ENCODE data around the gene DHCR24.
"Not testable (repeated sequence)": the region's sequence is repeated elsewhere in the genome, so short reads cannot be mapped to it uniquely, and the experiment has no call there.

Gene DHCR24, protein sequence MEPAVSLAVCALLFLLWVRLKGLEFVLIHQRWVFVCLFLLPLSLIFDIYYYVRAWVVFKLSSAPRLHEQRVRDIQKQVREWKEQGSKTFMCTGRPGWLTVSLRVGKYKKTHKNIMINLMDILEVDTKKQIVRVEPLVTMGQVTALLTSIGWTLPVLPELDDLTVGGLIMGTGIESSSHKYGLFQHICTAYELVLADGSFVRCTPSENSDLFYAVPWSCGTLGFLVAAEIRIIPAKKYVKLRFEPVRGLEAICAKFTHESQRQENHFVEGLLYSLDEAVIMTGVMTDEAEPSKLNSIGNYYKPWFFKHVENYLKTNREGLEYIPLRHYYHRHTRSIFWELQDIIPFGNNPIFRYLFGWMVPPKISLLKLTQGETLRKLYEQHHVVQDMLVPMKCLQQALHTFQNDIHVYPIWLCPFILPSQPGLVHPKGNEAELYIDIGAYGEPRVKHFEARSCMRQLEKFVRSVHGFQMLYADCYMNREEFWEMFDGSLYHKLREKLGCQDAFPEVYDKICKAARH

DNA sequence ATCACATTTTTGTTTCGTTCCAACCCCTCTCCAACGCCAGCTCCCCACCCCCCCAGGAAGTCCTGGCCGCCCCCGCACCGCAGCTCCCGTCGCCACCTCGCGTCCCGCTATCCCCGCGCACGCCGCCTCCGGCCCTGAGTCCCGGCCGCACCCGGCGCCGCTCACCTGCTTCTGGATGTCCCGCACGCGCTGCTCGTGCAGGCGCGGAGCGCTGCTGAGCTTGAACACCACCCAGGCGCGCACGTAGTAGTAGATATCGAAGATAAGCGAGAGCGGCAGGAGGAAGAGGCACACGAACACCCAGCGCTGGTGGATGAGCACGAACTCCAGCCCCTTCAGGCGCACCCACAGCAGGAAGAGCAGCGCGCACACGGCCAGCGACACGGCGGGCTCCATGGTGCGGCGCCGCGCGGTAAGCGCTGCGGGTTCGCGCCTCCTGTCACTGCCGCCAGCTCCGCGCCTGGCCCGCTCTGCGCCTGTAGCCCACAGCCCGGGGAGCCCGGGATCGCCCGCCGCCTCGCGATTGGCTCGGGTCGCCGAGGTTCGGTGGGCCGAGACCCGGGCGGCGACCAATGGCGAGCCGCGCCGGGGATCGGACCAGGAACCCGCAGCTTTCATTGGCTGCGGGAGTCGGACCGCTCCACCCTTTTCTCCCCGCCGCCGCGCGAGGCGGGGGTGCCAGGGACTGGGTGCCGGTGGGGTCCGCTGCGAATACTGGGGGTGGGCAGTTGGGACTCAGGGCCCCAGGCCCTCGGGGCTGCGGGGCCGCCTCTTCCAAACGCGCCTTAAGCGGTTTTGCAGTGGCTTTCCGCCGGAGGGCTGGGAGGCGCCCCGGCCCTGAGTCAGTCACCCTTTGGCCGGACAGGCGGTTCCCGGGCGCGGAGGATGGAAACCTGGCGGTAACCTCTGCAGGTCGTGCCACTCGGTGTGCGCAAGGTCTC is at the start of gene DHCR24:
Gene DHCR24, minus strand, starts transcription at position 472 of the 941 bp plus-strand sequence. Its CDS starts 76 bp downstream, at position 396.
- DNase-seq, result peak; percentile 80 to 89
- Histone ChIP-seq H3K27ac (peak within 1 kb of the TSS; percentile 54 to 62), H3K4me1 (peaks cover 0 to 42% (median 16%) of the 10 kb centered on the region in 4 donors), H3K27me3 (no peaks in the 10 kb centered on the region), H3K36me3 (peaks cover 0 to 5% (median 0%) of the 10 kb centered on the region in 3 donors), H3K4me3 (peak within 1 kb of the TSS; percentile 70 to 92), H3K9me3 (no peaks in the 10 kb centered on the region)
- TF ChIP-seq, protein P1, sequence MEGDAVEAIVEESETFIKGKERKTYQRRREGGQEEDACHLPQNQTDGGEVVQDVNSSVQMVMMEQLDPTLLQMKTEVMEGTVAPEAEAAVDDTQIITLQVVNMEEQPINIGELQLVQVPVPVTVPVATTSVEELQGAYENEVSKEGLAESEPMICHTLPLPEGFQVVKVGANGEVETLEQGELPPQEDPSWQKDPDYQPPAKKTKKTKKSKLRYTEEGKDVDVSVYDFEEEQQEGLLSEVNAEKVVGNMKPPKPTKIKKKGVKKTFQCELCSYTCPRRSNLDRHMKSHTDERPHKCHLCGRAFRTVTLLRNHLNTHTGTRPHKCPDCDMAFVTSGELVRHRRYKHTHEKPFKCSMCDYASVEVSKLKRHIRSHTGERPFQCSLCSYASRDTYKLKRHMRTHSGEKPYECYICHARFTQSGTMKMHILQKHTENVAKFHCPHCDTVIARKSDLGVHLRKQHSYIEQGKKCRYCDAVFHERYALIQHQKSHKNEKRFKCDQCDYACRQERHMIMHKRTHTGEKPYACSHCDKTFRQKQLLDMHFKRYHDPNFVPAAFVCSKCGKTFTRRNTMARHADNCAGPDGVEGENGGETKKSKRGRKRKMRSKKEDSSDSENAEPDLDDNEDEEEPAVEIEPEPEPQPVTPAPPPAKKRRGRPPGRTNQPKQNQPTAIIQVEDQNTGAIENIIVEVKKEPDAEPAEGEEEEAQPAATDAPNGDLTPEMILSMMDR (IDR thresholded peaks at IDR 0.05), result no peak
- intact Hi-C loops (cut with DNase I; ENCODE audit: low total_unique reads), result no loop called here

DNA sequence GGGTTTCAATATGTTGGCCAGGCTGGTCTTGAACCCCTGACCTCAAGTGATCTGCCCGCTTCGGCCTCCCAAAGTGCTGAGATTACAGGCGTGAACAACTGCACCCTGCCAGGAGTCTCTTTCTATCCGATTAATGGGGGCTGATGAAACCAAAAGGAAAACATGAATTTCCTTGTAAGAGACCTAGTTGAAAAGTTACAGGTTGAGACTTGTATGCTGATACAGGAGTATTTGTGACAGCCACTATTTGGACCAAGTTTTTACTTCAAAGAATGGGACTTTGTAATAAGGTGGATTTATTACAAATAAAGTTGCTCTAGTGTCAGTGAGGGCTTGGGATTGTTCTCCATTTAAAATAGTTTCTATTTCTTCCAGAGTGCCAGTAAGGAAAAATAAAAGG is 49.8 kb upstream of the DHCR24 start:
- no peaks in the 10 kb centered on the region for H3K36me3 ChIP-seq
- H3K4me1 ChIP-seq, result no peaks in the 10 kb centered on the region
- intact Hi-C loops (cut with DNase I; ENCODE audit: low total_unique reads), result no loop called here
- H3K4me3 ChIP-seq, result no peak overlapping the region
- TF ChIP-seq, protein P1 (IDR thresholded peaks at IDR 0.05), result no peak
- H3K27ac ChIP-seq, result no peak overlapping the region
- DNase-seq, result no peak
- H3K9me3 ChIP-seq, result no peaks in the 10 kb centered on the region
- H3K27me3 ChIP-seq, result no peaks in the 10 kb centered on the region

DNA sequence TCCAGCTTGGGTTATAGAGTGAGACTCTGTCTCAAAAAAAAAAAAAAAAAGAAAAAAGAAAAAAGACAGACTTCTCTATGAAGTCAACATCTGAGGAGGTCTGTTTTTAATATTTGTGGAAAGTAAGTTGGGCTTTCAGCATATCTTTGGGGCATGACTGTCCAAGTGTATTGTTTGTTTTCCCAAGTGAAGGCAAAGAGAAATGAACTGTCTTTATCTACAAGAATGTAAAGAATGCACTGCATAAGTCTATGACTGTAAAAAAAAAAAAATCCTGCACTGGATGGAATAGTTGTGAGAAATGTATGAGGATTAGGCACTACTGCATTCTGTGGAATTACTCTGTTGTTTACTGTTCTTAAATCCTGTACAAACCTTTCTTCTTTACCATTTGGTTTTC is 47.9 kb upstream of the DHCR24 start:
- DNase-seq, result no peak
- TF ChIP-seq, protein P1 (IDR thresholded peaks at IDR 0.05), result no peak
- no peaks in the 10 kb centered on the region for H3K27me3 ChIP-seq
- H3K9me3 ChIP-seq, result no peaks in the 10 kb centered on the region
- no peaks in the 10 kb centered on the region for H3K4me1 ChIP-seq
- H3K36me3 ChIP-seq, result no peaks in the 10 kb centered on the region
- H3K27ac ChIP-seq, result no peak overlapping the region
- H3K4me3 ChIP-seq, result no peak overlapping the region
- intact Hi-C loops (cut with DNase I; ENCODE audit: low total_unique reads), result no loop called here

DNA sequence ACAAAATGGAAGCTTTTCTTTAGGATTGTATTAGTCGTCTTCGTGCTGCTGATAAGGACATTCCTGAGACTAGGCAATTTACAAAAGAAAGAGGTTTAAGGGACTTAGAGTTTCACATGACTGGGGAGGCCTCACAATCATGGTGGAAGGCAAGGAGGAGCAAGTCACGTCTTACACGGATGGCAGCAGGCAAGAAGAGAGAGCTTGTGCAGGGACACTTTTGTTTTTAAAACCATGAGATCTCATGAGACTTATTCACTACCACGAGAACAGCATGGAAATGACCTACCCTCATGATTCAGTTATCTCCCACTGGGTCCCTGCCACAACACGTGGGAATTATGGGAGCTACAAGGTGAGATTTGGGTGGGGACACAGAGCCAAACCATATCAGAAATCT is 47.1 kb upstream of the DHCR24 start:
- H3K27ac ChIP-seq; intact Hi-C loops (cut with DNase I; ENCODE audit: low total_unique reads); H3K36me3 ChIP-seq: not testable (repeated sequence)

DNA sequence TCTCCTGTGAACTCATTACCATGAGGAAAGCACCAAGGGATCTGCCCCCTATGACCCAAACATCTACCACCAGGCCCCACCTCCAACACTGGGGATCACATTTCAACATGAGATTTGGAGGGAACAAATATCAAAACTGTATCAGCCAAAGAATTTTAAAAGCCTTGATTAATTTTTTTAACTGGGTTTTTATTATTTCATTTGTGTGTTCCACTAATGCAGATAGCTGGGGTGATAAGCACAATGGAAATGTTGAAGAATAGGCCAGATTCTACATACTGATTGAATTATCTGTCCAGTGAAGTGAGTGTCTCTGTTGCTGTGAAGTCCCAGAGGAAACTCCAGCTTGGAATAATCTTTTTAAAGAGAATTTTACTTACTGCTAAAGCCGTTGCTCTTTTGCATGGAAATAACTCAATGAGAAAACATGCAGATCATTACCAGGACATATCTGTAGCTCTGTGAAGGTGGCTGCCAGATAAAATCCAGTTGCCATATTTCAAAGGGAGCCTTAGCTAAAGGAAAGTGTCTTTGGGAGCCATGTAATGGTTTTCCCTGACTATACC is 44.4 kb upstream of the DHCR24 start:
- DNase-seq, result no peak
- TF ChIP-seq, protein P1 (IDR thresholded peaks at IDR 0.05), result no peak
- H3K27ac ChIP-seq, result no peak overlapping the region
- H3K9me3 ChIP-seq, result no peaks in the 10 kb centered on the region
- H3K4me3 ChIP-seq, result no peak overlapping the region
- intact Hi-C loops (cut with DNase I; ENCODE audit: low total_unique reads), result no loop called here
- H3K36me3 ChIP-seq, result no peaks in the 10 kb centered on the region
- H3K27me3 ChIP-seq, result no peaks in the 10 kb centered on the region
- peaks cover 0 to 5% (median 0%) of the 10 kb centered on the region in 4 donors for H3K4me1 ChIP-seq

More for the DNA sequence above, 47.1 kb upstream of the DHCR24 start:
- not testable (repeated sequence) for H3K4me1 ChIP-seq, H3K27me3 ChIP-seq, DNase-seq, H3K9me3 ChIP-seq, H3K4me3 ChIP-seq

All from tibial artery (tissue), 4 donors.